GM23338 (cell line): ENCODE measurements around the gene SDC1.

Experiments used
- CREB1 ChIP-seq: fragments of 250-450 bp; sonication (Bioruptor Pico); IDR thresholded peaks from 2 replicates; pipeline ENCODE4 v1.5.0; 2020; ENCODE audit warnings: low read depth, mild to moderate bottlenecking, moderate library complexity
- CTCF ChIP-seq, 2 experiments: fragments of 200-600 bp in 1 of 2; sonication (generic) in 1 of 2; conservative IDR thresholded peaks; 2 replicates each; pipeline versions ENCODE4 v1.5.1 to v1.6.1; 2016 to 2017; ENCODE audit warnings: antibody characterized with exemption in 2 of 2, low read depth in 2 of 2, mild to moderate bottlenecking in 2 of 2, moderate library complexity in 1 of 2
- EZH2 ChIP-seq: fragments of 200-600 bp; sonication (generic); IDR thresholded peaks from one replicate; pipeline ENCODE4 v1.8.0; 2017; ENCODE audit warnings: antibody characterized with exemption, mild to moderate bottlenecking, low read depth; ENCODE audit not compliant: unreplicated experiment
- JUNB ChIP-seq: IDR thresholded peaks from one replicate; pipeline ENCODE4 v1.6.1; 2016; ENCODE audit warnings: antibody characterized with exemption; ENCODE audit not compliant: unreplicated experiment
- POLR2AphosphoS5 ChIP-seq: IDR thresholded peaks from 2 replicates; pipeline ENCODE4 v1.6.1; 2016; ENCODE audit warnings: antibody characterized with exemption, low read depth
- REST ChIP-seq: IDR thresholded peaks from one replicate; pipeline ENCODE4 v1.6.1; 2018; ENCODE audit warnings: antibody characterized with exemption; ENCODE audit not compliant: unreplicated experiment
- TF ChIP-seq, protein P1 (sequence below): IDR thresholded peaks from 2 replicates; pipeline ENCODE4 v1.6.1; 2016; ENCODE audit warnings: antibody characterized with exemption

GRCh38 chr2:20173496-20174402, 51.2 kb downstream of the SDC1 start:
- TF ChIP-seq EZH2, result no peak
- TF ChIP-seq JUNB, result no peak
- TF ChIP-seq CTCF (conservative IDR thresholded peaks at IDR 0.05; ENCODE audit: low read depth in 2 of 2), result no peak
- no peak for TF ChIP-seq CREB1 (CRISPR knock-in tag)
- no peak for TF ChIP-seq POLR2AphosphoS5
- TF ChIP-seq REST, result no peak
- TF ChIP-seq, protein P1, sequence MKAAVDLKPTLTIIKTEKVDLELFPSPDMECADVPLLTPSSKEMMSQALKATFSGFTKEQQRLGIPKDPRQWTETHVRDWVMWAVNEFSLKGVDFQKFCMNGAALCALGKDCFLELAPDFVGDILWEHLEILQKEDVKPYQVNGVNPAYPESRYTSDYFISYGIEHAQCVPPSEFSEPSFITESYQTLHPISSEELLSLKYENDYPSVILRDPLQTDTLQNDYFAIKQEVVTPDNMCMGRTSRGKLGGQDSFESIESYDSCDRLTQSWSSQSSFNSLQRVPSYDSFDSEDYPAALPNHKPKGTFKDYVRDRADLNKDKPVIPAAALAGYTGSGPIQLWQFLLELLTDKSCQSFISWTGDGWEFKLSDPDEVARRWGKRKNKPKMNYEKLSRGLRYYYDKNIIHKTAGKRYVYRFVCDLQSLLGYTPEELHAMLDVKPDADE, result no peak
